HG02678 (cell line): ENCODE data around the gene PTPRT.

Experiments used
- ATAC-seq: cut with Tn5 transposase; IDR thresholded peaks from one replicate; pipeline ENCODE4 v1.9.1; 2021; ENCODE audit warnings: mild to moderate bottlenecking, moderate library complexity; ENCODE audit not compliant: unreplicated experiment

Gene PTPRT

DNA sequence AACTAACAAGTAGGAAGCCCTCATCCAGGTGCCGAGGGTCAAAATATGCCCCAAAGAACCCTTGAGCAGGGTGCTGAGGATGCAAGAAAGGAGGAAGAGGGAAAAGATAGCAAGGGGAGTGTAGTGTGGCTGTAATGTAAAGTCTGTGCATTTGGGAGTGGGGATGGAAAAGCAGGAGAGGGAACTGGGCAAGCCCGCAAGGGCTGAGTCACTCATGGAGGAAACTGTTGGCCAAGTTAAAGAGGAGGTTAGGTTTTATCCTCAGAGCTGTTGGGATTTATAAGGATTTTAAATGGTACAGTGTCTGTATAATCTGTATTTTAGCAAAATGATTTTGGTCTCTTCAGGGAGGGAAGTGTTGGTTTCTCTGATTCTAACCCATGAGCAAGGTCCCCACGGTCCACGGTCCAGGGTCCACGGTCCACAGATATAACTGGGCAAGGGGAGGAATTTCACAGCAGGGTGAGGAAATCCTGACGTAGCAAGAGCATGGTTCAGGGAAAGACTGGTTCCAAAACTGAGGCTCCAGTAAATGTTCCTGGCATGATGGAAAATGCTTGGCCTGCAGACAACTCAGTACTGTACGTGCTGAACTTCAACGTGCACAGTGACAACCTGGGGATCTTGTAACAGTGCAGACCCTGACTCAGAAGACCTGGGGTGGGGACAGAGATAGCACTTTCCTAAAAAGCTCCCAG lies 759.8 kb downstream of the PTPRT start:
- ATAC-seq: no peak

- no peak for ATAC-seq
These were observed 769.7 kb downstream of the PTPRT start for GRCh38 chr20:42419814-42420532.

DNA sequence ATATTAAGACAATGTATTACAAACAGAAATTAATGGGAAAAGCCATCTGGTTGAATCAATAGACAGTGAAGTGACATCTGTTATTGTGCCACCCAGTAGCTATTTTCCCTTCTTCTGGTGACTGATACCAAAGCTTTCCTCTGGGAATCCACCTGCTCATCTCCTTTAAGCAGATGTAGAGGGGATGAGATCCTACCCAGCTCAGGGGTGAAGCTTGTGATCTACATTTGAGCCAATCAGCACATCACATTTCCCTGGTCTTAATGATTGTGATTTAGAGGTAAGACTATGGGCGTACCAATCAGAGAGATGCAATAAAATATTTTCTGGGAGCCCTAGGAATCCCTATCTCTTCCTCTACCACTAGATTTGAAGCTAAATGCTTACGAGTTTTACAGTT lies 782.9 kb downstream of the PTPRT start:
- no peak for ATAC-seq

DNA sequence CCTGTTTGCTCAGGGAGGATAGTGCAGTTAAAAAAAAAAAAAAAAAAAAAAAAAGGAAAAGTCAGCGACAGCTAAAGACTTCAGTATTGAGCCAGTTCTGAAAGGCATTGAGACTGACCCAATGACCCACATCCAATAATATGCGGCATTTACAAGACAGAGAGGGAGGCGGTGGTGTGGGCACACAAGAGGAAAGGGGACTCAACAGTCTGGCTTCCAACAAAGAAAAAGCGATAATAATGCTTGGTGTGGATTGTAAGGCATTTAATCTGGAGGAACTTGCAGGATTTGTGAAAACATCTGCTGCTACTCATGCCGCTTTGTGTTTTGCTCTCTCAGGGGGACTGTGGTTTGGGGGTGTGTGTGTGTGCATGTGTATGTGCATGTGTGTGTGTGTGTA lies 787.3 kb downstream of the PTPRT start:
- no peak for ATAC-seq

DNA sequence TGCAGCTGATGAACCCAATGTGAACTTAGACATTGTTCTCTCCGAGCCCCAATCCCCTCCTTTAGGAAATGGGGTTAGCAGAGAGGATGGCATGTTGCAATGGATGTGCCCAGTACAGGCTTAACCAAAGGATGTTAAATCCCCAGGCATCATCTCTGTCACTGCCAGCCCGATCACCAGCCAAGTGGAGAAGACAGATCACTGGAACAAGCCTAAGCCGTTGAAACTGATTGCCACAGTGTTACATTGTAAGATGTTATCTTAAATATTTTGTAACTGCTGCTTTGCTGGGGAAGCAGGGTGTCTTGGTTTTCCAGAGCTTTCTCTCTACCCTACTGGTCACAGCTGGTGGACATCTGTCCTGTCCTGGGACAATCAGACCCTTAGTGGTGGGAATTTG lies 788.1 kb downstream of the PTPRT start:
- ATAC-seq: no peak

GRCh38 chr20:42399802-42400201 lies 789.9 kb downstream of the PTPRT start:
- ATAC-seq: no peak

DNA sequence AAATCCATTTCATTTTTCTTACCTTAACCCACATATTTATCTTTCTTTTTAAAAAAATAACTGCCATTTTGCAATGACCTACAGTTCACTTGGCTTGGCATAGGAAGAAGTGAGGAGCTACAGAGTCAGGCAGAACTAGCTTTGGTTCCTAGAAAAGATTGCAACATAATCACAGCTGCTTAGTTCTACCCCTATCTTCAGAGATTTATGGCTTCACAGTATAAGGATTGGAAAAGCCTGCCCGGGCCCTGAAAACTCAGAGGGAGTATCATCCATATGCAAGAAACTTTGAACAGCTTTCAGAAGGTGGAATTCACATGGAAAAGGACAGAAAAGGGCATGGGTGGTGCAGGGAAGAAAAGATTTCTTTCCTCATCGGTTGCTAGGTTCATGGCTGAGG lies 797.3 kb downstream of the PTPRT start:
- no peak for ATAC-seq

- no peak for ATAC-seq
These were observed 797.9 kb downstream of the PTPRT start for GRCh38 chr20:42391807-42392206.

- no peak for ATAC-seq
These were observed 809.4 kb downstream of the PTPRT start for GRCh38 chr20:42380287-42380686.

GRCh38 chr20:42379385-42379784 lies 810.3 kb downstream of the PTPRT start:
- no peak for ATAC-seq

GRCh38 chr20:42378826-42379225 lies 810.9 kb downstream of the PTPRT start:
- ATAC-seq: no peak

DNA sequence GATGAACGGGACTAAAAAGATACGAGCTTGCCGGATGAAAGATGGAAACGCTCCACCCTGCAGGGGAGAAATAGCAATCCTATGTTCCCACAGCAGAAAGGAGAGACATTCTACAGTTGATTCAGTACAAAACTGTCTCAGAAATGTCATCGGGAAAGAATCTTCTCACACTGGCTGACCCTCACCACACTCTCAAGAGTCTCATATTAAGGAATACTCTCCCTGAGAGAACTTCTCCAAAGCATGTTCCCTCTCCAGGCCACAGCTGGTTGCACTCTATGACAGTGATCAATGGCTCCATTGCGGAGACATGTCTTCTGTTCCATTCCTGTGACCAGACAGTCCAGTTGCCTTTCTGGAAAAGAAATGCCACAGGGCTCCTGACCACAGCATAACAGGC lies 813.6 kb downstream of the PTPRT start:
- no peak for ATAC-seq

- ATAC-seq: no peak
These were observed 816.7 kb downstream of the PTPRT start for GRCh38 chr20:42373049-42373448.

DNA sequence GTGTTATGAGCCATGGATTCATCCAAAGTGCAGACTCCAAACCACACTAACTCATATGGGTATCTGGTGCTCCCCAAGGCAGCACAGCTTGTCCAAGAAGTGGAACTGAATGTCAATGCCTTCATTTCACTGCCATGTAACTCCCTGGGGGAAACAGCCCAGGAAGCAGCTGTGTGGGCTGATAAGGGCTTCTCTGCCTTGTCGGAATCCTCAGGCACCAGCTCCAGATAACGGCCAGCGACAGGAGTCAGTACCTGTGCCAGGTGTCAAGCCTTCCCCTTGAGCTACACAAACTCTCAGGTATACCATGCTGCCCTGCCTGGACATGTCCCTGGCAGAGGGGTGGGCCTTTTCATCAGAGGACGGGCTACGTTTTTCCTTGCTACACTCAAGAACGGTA lies 819.6 kb downstream of the PTPRT start:
- ATAC-seq: no peak

DNA sequence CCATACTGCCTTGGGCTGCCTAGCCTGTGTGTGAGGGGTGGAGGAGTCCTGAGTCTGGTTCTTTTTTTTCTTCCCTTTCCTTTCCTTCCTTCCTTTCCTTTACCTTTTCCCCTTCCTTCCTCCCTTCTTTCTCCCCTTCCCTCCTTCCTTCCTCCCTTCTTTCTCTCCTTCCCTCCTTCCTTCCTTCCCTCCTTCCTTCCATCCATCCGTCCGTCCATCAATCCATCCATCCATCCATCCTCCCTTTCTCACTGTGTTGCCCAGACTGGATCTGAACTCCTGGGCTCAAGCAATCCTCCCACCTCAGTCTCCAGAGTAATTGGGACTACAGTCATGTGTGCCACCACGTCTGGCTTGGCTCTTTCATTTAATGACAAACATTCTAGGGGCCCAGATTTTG lies 820.8 kb downstream of the PTPRT start:
- ATAC-seq: no peak

DNA sequence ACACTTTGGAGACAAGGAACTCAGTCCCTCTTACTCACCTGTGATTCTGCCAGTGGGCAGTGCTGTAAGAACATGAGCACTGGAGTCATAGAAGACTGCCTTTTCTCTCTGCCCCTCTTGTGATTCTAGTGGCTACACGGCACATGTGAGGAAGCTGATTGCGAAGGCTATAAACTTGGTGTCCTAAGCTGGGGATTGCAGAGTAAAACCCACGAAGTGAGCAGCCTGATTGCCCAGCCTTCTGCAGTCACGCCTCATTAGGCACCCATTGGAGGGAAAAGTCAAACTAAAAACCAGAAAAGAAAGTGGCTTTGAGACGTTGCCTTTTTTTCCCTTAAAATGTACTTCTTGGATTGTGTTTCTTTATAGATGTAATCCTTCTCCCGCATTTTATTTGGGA lies 823.1 kb downstream of the PTPRT start:
- ATAC-seq: no peak

GRCh38 chr20:42364446-42364845 lies 825.3 kb downstream of the PTPRT start:
- no peak for ATAC-seq

DNA sequence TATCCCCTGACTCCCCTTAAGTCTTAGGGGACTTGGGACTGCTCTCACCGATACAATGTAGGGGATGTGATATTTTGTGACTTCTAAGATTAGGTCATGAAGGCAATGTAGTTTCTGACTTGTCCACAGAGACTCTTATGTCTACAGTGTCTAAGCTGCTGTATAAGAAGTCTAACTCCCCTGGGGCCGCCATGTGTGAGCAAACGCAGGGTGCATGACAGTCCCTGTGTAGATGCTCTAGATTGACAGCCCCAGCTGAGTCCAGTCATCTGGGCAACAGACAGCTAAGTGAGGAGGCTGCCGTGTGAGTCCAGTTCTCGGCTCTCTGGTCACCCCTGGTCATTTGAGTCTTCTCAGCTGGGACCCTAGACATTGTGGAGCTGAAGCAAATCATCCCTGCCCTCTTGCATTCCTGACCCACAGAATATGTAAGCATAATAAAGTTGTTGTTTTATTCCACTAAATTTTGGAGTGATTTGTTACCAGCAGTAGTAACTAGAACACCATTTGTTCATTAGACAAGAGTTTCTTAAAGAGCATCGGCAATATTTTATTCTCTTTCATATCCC lies 828.2 kb downstream of the PTPRT start:
- ATAC-seq: no peak

DNA sequence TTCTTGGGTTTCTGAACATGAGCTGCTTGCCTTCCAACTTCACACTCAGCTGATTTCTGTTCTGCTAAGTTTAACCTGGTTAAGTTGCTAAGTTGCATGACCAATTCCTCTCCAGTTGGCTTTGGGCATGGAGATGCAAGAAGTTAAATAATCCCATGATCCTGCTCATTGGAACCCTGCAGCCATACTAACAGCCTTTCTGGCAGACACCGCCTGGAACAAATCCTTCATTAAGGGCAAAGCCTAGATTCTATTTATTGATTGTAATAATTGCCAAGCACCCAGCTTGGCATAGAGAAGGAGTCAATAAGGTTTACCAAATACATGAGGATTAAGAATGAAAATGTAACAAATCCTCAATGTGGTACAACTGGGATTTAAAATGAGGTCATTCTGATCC lies 829.1 kb downstream of the PTPRT start:
- no peak for ATAC-seq

- no peak for ATAC-seq
These were observed 830.1 kb downstream of the PTPRT start for GRCh38 chr20:42359617-42360016.

GRCh38 chr20:42352096-42352495 lies 837.6 kb downstream of the PTPRT start:
- no peak for ATAC-seq

DNA sequence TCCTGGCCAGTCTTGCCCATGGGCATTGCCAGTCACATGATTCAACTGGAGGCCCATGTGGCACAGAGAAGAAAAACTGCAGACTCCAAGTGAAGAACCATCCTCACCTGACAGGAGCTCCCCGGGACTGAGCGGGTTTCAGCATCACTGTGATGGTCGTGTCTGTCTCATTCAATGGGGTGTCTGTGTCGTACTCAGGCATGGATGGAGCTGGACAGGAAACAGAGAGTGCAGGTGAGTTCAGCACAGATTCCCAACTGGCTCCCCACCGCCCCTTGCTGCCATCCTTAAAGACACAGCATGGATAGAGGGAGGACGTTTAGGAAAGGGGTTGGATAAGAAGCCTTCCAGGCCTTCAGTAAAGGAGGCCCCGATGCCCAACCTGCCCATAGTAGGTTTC lies 839.2 kb downstream of the PTPRT start:
- no peak for ATAC-seq
